ENCODE measurements around the gene FLNB.

GRCh38 chr3:58104151-58104550 lies 95.9 kb downstream of the FLNB start:
- TF ChIP-seq ZBTB26 (tag by site-specific recombination; optimal IDR thresholded peaks at IDR 0.05), result no peak
- no peak for TF ChIP-seq ZNF510 (tag by site-specific recombination; IDR thresholded peaks at IDR 0.05; ENCODE audit: insufficient replicate concordance)
- no peak for TF ChIP-seq OSR2 (tag by site-specific recombination; IDR thresholded peaks at IDR 0.05)
- TF ChIP-seq REPIN1 (tag by site-specific recombination; IDR thresholded peaks at IDR 0.05; ENCODE audit: low read depth), result no peak
- TF ChIP-seq ZBTB17 (tag by site-specific recombination; IDR thresholded peaks at IDR 0.05), result no peak
- TF ChIP-seq ZBTB21 (tag by site-specific recombination; IDR thresholded peaks at IDR 0.05), result no peak
- TF ChIP-seq ZNF76 (tag by site-specific recombination; IDR thresholded peaks at IDR 0.05; ENCODE audit: borderline replicate concordance, low read depth), result no peak
- TF ChIP-seq FEZF1 (tag by site-specific recombination; IDR thresholded peaks at IDR 0.05), result no peak
- no peak for TF ChIP-seq CTCF (tag by site-specific recombination; IDR thresholded peaks at IDR 0.05)
- no peak for TF ChIP-seq ZNF112 (tag by site-specific recombination; IDR thresholded peaks at IDR 0.05)
- no peak for TF ChIP-seq ZNF146 (tag by site-specific recombination; IDR thresholded peaks at IDR 0.05)
- no peak for TF ChIP-seq ZBTB44 (tag by site-specific recombination; IDR thresholded peaks at IDR 0.05)

All from HEK293 (cell line).